Keratinocyte (primary cell): ENCODE measurements around the gene ARHGEF6. TPM values are rescaled to one million over a fixed set of nuclear protein-coding genes. Genes with fewer than 3 reads are reported as not detected.

ENCODE experiments used
- DNase-seq: peaks from one replicate; pipeline ENCODE4 v3.0.0-alpha.2; 2011; ENCODE audit warnings: low read depth, missing footprints, low spot score
- FAIRE-seq: peaks from 2 replicates; lab custom pipeline; 2011; peaks lifted over from hg19 to GRCh38; lab: Jason Lieb, UNC
- H2AFZ ChIP-seq: 2 replicates; pipeline ENCODE4 v1.6.0; 2012; ENCODE audit warnings: low read length, control low read depth, inconsistent platforms; ENCODE audit not compliant: control insufficient read depth
- H3K27ac ChIP-seq: 2 replicates; pipeline ENCODE4 v1.5.1; 2011; ENCODE audit warnings: low read length; ENCODE audit not compliant: control insufficient read depth, insufficient read depth
- H3K27me3 ChIP-seq: 3 replicates; pipeline ENCODE4 v1.6.0; 2011; ENCODE audit warnings: low read length; ENCODE audit not compliant: control insufficient read depth, insufficient read depth; ENCODE audit errors: extremely low read depth
- H3K36me3 ChIP-seq, 2 experiments: 2 replicates in 1 of 2; 3 replicates in 1 of 2; pipeline ENCODE4 v1.5.1; 2011; ENCODE audit warnings: low read length in 2 of 2, mild to moderate bottlenecking in 1 of 2; ENCODE audit not compliant: control insufficient read depth in 2 of 2, insufficient read depth in 2 of 2; ENCODE audit errors: extremely low read depth in 1 of 2
- H3K4me1 ChIP-seq: 3 replicates; pipeline ENCODE4 v1.5.1; 2011; ENCODE audit warnings: low read length; ENCODE audit not compliant: control insufficient read depth, insufficient read depth; ENCODE audit errors: extremely low read depth
- H3K4me2 ChIP-seq: 3 replicates; pipeline ENCODE4 v1.6.0; 2011; ENCODE audit warnings: low read depth, low read length; ENCODE audit not compliant: control insufficient read depth, insufficient read depth; ENCODE audit errors: extremely low read depth
- H3K4me3 ChIP-seq, 3 experiments: fragments of 200-600 bp in 1 of 3; sonication (generic) in 1 of 3; 2 replicates in 2 of 3; 3 replicates in 1 of 3; pipeline ENCODE4 v1.5.1; 2011 to 2016; ENCODE audit warnings: low read length in 3 of 3, mild to moderate bottlenecking in 3 of 3, control low read depth in 2 of 3, inconsistent platforms in 1 of 3, low read depth in 1 of 3, mixed read lengths in 1 of 3, mixed run types in 1 of 3, moderate library complexity in 1 of 3; ENCODE audit not compliant: control insufficient read depth in 2 of 3, insufficient read depth in 2 of 3; ENCODE audit errors: extremely low read depth in 1 of 3
- H3K79me2 ChIP-seq: 2 replicates; pipeline ENCODE4 v1.6.0; 2012; ENCODE audit warnings: low read length; ENCODE audit not compliant: control insufficient read depth, insufficient read depth
- H3K9ac ChIP-seq: 3 replicates; pipeline ENCODE4 v1.6.0; 2011; ENCODE audit warnings: low read length; ENCODE audit not compliant: control insufficient read depth, insufficient read depth; ENCODE audit errors: extremely low read depth
- H3K9me1 ChIP-seq: 3 replicates; pipeline ENCODE4 v1.6.0; 2011; ENCODE audit warnings: low read length; ENCODE audit not compliant: control insufficient read depth, insufficient read depth; ENCODE audit errors: extremely low read depth
- H3K9me3 ChIP-seq: 2 replicates; pipeline ENCODE4 v1.5.1; 2012; ENCODE audit warnings: low read depth, low read length; ENCODE audit not compliant: control insufficient read depth
- H4K20me1 ChIP-seq: 3 replicates; pipeline ENCODE4 v1.6.0; 2011; ENCODE audit warnings: low read length; ENCODE audit not compliant: control insufficient read depth, insufficient read depth; ENCODE audit errors: extremely low read depth
- CTCF ChIP-seq, 3 experiments: IDR thresholded peaks in 1 of 3; conservative IDR thresholded peaks in 1 of 3; optimal IDR thresholded peaks in 1 of 3; 2 replicates in 2 of 3; 3 replicates in 1 of 3; pipeline versions ENCODE3 to v1.5.1; 2011; ENCODE audit warnings: low read length in 3 of 3, mild to moderate bottlenecking in 3 of 3, moderate library complexity in 2 of 3, control low read depth in 1 of 3, inconsistent platforms in 1 of 3; ENCODE audit not compliant: insufficient read depth in 2 of 3; ENCODE audit errors: extremely low read depth in 1 of 3
- EZH2 ChIP-seq: IDR thresholded peaks from one replicate; pipeline ENCODE4 v1.6.1; 2012; ENCODE audit warnings: inconsistent platforms, mild to moderate bottlenecking, low read length, moderate library complexity
- dilution Hi-C: fragments of 300-500 bp; cut with MboI; formaldehyde crosslinking; loops from one replicate; pipeline ENCODE4 v1.7.0; 2020; ENCODE audit warnings: low sequenced_read_pairs; ENCODE audit not compliant: extremely low pct_ligation_motif_present
- polyA plus RNA-seq, 5 experiments: library from polyadenylated mRNA; depleted of rRNA in 3 of 5; stranded (reverse) in 3 of 5; stranded (forward) in 1 of 5; unstranded in 1 of 5; fragments of >200 nt; gene quantifications; 1 replicate in 1 of 5; 2 replicates in 3 of 5; 3 replicates in 1 of 5; pipeline versions ENCODE4 v1.2.1 to v1.2.3, GENCODE V29; 2011 to 2012; ENCODE audit warnings: missing spikeins in 2 of 5, low read depth in 1 of 5, low replicate concordance in 1 of 5

The ARHGEF6 gene
- polyA plus RNA-seq, 1 donor (not counting 4 experiments of a cell fraction or from before 2014, with no cell fraction given) = 0.18 TPM

DNA sequence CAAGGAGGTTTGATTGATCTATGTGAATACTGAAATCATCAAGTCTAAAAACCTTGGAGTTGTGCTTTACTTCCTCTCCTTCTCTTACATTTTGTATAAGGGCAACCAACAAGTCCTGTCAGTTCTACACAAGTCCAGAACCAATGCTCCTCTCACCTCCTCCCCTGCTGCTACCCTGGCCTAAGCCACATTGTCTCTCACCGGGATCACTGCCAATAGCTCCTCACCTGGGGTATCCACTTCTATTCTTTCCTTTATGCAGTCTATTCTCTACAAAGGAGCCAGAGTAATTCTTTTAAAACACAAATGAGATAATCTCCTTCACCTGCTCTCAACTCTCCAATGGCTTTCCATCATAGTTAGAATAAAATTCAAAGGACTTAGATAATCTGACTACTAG is 13.3 kb upstream of the ARHGEF6 start:
- no peak overlapping the region for H3K4me3 ChIP-seq
- H3K4me1 ChIP-seq = no peaks in the 10 kb centered on the region
- H3K4me2 ChIP-seq = no peak overlapping the region
- H3K9me1 ChIP-seq = no peaks in the 10 kb centered on the region
- FAIRE-seq (no peak), DNase-seq (no peak)
- dilution Hi-C loops = no loop called here
- no peaks in the 10 kb centered on the region for H3K27me3 ChIP-seq
- H3K79me2 ChIP-seq = no peaks in the 10 kb centered on the region
- TF ChIP-seq CTCF (optimal IDR thresholded peaks at IDR 0.05 in 1 of 3, IDR thresholded peaks at IDR 0.05 in 1 of 3, conservative IDR thresholded peaks at IDR 0.05 in 1 of 3; ENCODE audit: extremely low read depth in 1 of 3, insufficient read depth in 2 of 3, low read length in 3 of 3) (no peak), EZH2 (no peak)
- H3K9ac ChIP-seq = no peak overlapping the region
- H3K36me3 ChIP-seq = no peaks in the 10 kb centered on the region
- H2AFZ ChIP-seq = no peak overlapping the region
- H4K20me1 ChIP-seq = no peaks in the 10 kb centered on the region
- no peaks in the 10 kb centered on the region for H3K9me3 ChIP-seq
- no peak overlapping the region for H3K27ac ChIP-seq

- DNase-seq = no peak
- Histone ChIP-seq H3K9ac (no peak overlapping the region), H2AFZ (no peak overlapping the region), H3K4me2 (no peak overlapping the region), H3K36me3 (no peaks in the 10 kb centered on the region), H4K20me1 (no peaks in the 10 kb centered on the region), H3K4me1 (no peaks in the 10 kb centered on the region), H3K79me2 (no peaks in the 10 kb centered on the region), H3K9me1 (no peaks in the 10 kb centered on the region), H3K4me3 (no peak overlapping the region), H3K9me3 (no peaks in the 10 kb centered on the region), H3K27me3 (no peaks in the 10 kb centered on the region), H3K27ac (no peak overlapping the region)
- no peak for FAIRE-seq
- dilution Hi-C loops = no loop called here
- TF ChIP-seq EZH2 (no peak), CTCF (optimal IDR thresholded peaks at IDR 0.05 in 1 of 3, IDR thresholded peaks at IDR 0.05 in 1 of 3, conservative IDR thresholded peaks at IDR 0.05 in 1 of 3; ENCODE audit: extremely low read depth in 1 of 3, insufficient read depth in 2 of 3, low read length in 3 of 3) (no peak)
Measured at GRCh38 chrX:136789856-136790255, 9.1 kb upstream of the ARHGEF6 start.
